Activated CD4-positive, alpha-beta T cell treated with anti-CD3 and anti-CD28 coated beads, Interleukin-2, amount 10 ng/mL, durations not matched to agents 24 days and 14 days (primary cell): ENCODE data around the gene RALGAPB. TPM values are rescaled to one million over a fixed set of nuclear protein-coding genes. Genes with fewer than 3 reads are reported as not detected.
A peak's percentile ranks its signal among the peaks of the same experiment; 100 is the strongest.
"Not testable (repeated sequence)": the region's sequence is repeated elsewhere in the genome, so short reads cannot be mapped to it uniquely, and the experiment has no call there.

ENCODE experiments used
- DNase-seq: peaks from one replicate; pipeline ENCODE4 v3.0.0; 2022
- H3K27ac Mint-ChIP-seq: one replicate; pipeline ENCODE4 v1.8.0; 2022; ENCODE audit warnings: mild to moderate bottlenecking, mixed read lengths
- H3K27me3 Mint-ChIP-seq: one replicate; pipeline ENCODE4 v1.8.0; 2022; ENCODE audit warnings: mixed read lengths
- H3K36me3 Mint-ChIP-seq: one replicate; pipeline ENCODE4 v1.8.0; 2022; ENCODE audit warnings: low read depth, mild to moderate bottlenecking, mixed read lengths
- H3K4me1 Mint-ChIP-seq: one replicate; pipeline ENCODE4 v1.8.0; 2021; ENCODE audit warnings: mixed read lengths
- H3K4me3 Mint-ChIP-seq: one replicate; pipeline ENCODE4 v1.8.0; 2022; ENCODE audit warnings: mild to moderate bottlenecking, moderate library complexity, mixed read lengths
- H3K9me3 Mint-ChIP-seq: one replicate; pipeline ENCODE4 v1.8.0; 2021; ENCODE audit warnings: mixed read lengths
- intact Hi-C: fragments of 100-400 bp; cut with micrococcal nuclease; formaldehyde crosslinking; loops from one replicate; pipeline ENCODE4 v1.15.1; 2023
- total RNA-seq: library from RNA; stranded (reverse); gene quantifications from 2 replicates; pipeline ENCODE4 v1.2.3, GENCODE V29; 2022

Gene RALGAPB
- total RNA-seq, 1 donor from 2014 or later = 29.8 TPM

- H3K4me3 Mint-ChIP-seq = no peak overlapping the region
- no peak overlapping the region for H3K27ac Mint-ChIP-seq
- DNase-seq = no peak
- intact Hi-C loops = no loop called here
- peaks cover 15% of the 10 kb centered on the region for H3K4me1 Mint-ChIP-seq
- peaks cover 28% of the 10 kb centered on the region for H3K36me3 Mint-ChIP-seq
- H3K9me3 Mint-ChIP-seq = no peaks in the 10 kb centered on the region
- H3K27me3 Mint-ChIP-seq = no peaks in the 10 kb centered on the region
Observed at GRCh38 chr20:38452880-38453624, 19.6 kb upstream of the RALGAPB start.

- DNase-seq = no peak
- H3K9me3 Mint-ChIP-seq = no peaks in the 10 kb centered on the region
- H3K36me3 Mint-ChIP-seq = peaks cover 26% of the 10 kb centered on the region
- intact Hi-C loops = no loop called here
- peaks cover 3% of the 10 kb centered on the region for H3K27me3 Mint-ChIP-seq
- H3K4me1 Mint-ChIP-seq = peaks cover 9% of the 10 kb centered on the region
- no peak overlapping the region for H3K4me3 Mint-ChIP-seq
- H3K27ac Mint-ChIP-seq = no peak overlapping the region
Observed at GRCh38 chr20:38453941-38454340, 18.7 kb upstream of the RALGAPB start.

- H3K27ac Mint-ChIP-seq = no peak overlapping the region
- H3K9me3 Mint-ChIP-seq = no peaks in the 10 kb centered on the region
- H3K4me3 Mint-ChIP-seq = no peak overlapping the region
- peaks cover 3% of the 10 kb centered on the region for H3K27me3 Mint-ChIP-seq
- H3K4me1 Mint-ChIP-seq = peaks cover 6% of the 10 kb centered on the region
- intact Hi-C loops = no loop called here
- H3K36me3 Mint-ChIP-seq = peaks cover 18% of the 10 kb centered on the region
- no peak for DNase-seq
Observed at GRCh38 chr20:38454556-38455473, 17.8 kb upstream of the RALGAPB start.

- Mint-ChIP-seq H3K36me3 (no peaks in the 10 kb centered on the region), H3K4me3 (no peak overlapping the region), H3K4me1 (no peaks in the 10 kb centered on the region), H3K27ac (no peak overlapping the region), H3K9me3 (no peaks in the 10 kb centered on the region), H3K27me3 (peaks cover 3% of the 10 kb centered on the region)
- DNase-seq = no peak
- intact Hi-C loops = no loop called here
Observed at GRCh38 chr20:38458314-38458713, 14.3 kb upstream of the RALGAPB start.

- intact Hi-C loops = no loop called here
- no peak for DNase-seq
- peaks cover 3% of the 10 kb centered on the region for H3K27me3 Mint-ChIP-seq
- H3K27ac Mint-ChIP-seq = no peak overlapping the region
- H3K36me3 Mint-ChIP-seq = no peaks in the 10 kb centered on the region
- H3K9me3 Mint-ChIP-seq = no peaks in the 10 kb centered on the region
- no peak overlapping the region for H3K4me3 Mint-ChIP-seq
- no peaks in the 10 kb centered on the region for H3K4me1 Mint-ChIP-seq
Observed at GRCh38 chr20:38460040-38460623, 12.5 kb upstream of the RALGAPB start.

- H3K4me1 Mint-ChIP-seq, H3K36me3 Mint-ChIP-seq, intact Hi-C loops, H3K9me3 Mint-ChIP-seq, DNase-seq, H3K27ac Mint-ChIP-seq, H3K27me3 Mint-ChIP-seq, H3K4me3 Mint-ChIP-seq: not testable (repeated sequence)
Observed at GRCh38 chr20:38460631-38461030, 12.0 kb upstream of the RALGAPB start.

- H3K27ac Mint-ChIP-seq, H3K27me3 Mint-ChIP-seq, H3K4me1 Mint-ChIP-seq, intact Hi-C loops, H3K4me3 Mint-ChIP-seq, DNase-seq, H3K36me3 Mint-ChIP-seq, H3K9me3 Mint-ChIP-seq: not testable (repeated sequence)
Observed at GRCh38 chr20:38461167-38461566, 11.5 kb upstream of the RALGAPB start.

GRCh38 chr20:38461569-38461968, 11.1 kb upstream of the RALGAPB start:
- H3K36me3 Mint-ChIP-seq, H3K9me3 Mint-ChIP-seq, H3K4me1 Mint-ChIP-seq, H3K27ac Mint-ChIP-seq, intact Hi-C loops, H3K4me3 Mint-ChIP-seq, H3K27me3 Mint-ChIP-seq, DNase-seq: not testable (repeated sequence)

- no peaks in the 10 kb centered on the region for H3K4me1 Mint-ChIP-seq
- no peaks in the 10 kb centered on the region for H3K36me3 Mint-ChIP-seq
- no peak overlapping the region for H3K27ac Mint-ChIP-seq
- H3K4me3 Mint-ChIP-seq = no peak overlapping the region
- H3K27me3 Mint-ChIP-seq = peaks cover 9% of the 10 kb centered on the region
- no peak for DNase-seq
- intact Hi-C loops = no loop called here
- peaks cover 4% of the 10 kb centered on the region for H3K9me3 Mint-ChIP-seq
Observed at GRCh38 chr20:38466171-38466570, 6.5 kb upstream of the RALGAPB start.

- Mint-ChIP-seq H3K27ac (no peak overlapping the region), H3K36me3 (no peaks in the 10 kb centered on the region), H3K4me1 (peaks cover 4% of the 10 kb centered on the region), H3K27me3 (peaks cover 12% of the 10 kb centered on the region), H3K4me3 (no peak overlapping the region), H3K9me3 (peaks cover 4% of the 10 kb centered on the region)
- intact Hi-C loops = no loop called here
- no peak for DNase-seq
Observed at GRCh38 chr20:38466983-38467382, 5.7 kb upstream of the RALGAPB start.

- peak overlapping the region; percentile 30 for H3K4me3 Mint-ChIP-seq
- no peak for DNase-seq
- peaks cover 13% of the 10 kb centered on the region for H3K27me3 Mint-ChIP-seq
- no peak overlapping the region for H3K27ac Mint-ChIP-seq
- peaks cover 4% of the 10 kb centered on the region for H3K9me3 Mint-ChIP-seq
- H3K36me3 Mint-ChIP-seq = peaks cover 10% of the 10 kb centered on the region
- intact Hi-C loops = loop anchor here (10.0 kb wide), 1 partner anchor 776 kb away; the partner anchor contains the start of gene CTNNBL1
- H3K4me1 Mint-ChIP-seq = peaks cover 29% of the 10 kb centered on the region
Observed at GRCh38 chr20:38471245-38471644, 1.4 kb upstream of the RALGAPB start.

GRCh38 chr20:38471987-38472512, 593 bp upstream of the RALGAPB start:
- Mint-ChIP-seq H3K27ac (peak overlapping the region; percentile 91), H3K9me3 (peaks cover 4% of the 10 kb centered on the region)

GRCh38 chr20:38473367-38473795, 738 bp downstream of the RALGAPB start:
- Mint-ChIP-seq H3K4me1 (peaks cover 30% of the 10 kb centered on the region), H3K4me3 (peak overlapping the region; percentile 90), H3K9me3 (peaks cover 4% of the 10 kb centered on the region), H3K27me3 (peaks cover 13% of the 10 kb centered on the region), H3K36me3 (peaks cover 10% of the 10 kb centered on the region), H3K27ac (peak overlapping the region; percentile 86)
- intact Hi-C loops = loop anchor here (10.0 kb wide), 1 partner anchor 779 kb away; the partner anchor contains the start of gene CTNNBL1
- no peak for DNase-seq

More at GRCh38 chr20:38471987-38472512, 593 bp upstream of the RALGAPB start:
- intact Hi-C loops = loop anchor here (1.0 to 10.0 kb wide), 4 partner anchors 26 to 777 kb away; partner anchors contain the start of genes CTNNBL1, RPRD1B, SNHG17 and TTI1
- peaks cover 30% of the 10 kb centered on the region for H3K4me1 Mint-ChIP-seq
- H3K4me3 Mint-ChIP-seq = peak overlapping the region; percentile 90
- no peak for DNase-seq
- H3K36me3 Mint-ChIP-seq = peaks cover 10% of the 10 kb centered on the region
- H3K27me3 Mint-ChIP-seq = peaks cover 13% of the 10 kb centered on the region
